KMS-11 (cell line): ENCODE results near the gene ZFP36L2.

Source experiments
- H2AFZ ChIP-seq: fragments of 200-600 bp; sonication (generic); 2 replicates; pipeline ENCODE4 v1.6.1; 2016; ENCODE audit warnings: antibody characterized with exemption, mixed run types, low read depth
- H3K27ac ChIP-seq: fragments of 200-600 bp; sonication (generic); 2 replicates; pipeline ENCODE4 v1.6.1; 2016; ENCODE audit warnings: mild to moderate bottlenecking, mixed run types
- H3K27me3 ChIP-seq: fragments of 200-600 bp; sonication (generic); 2 replicates; pipeline ENCODE4 v1.6.1; 2017; ENCODE audit warnings: mild to moderate bottlenecking, low read depth, mixed run types, moderate library complexity; ENCODE audit not compliant: insufficient read depth
- H3K36me3 ChIP-seq: fragments of 200-600 bp; sonication (generic); 2 replicates; pipeline ENCODE4 v1.6.1; 2017; ENCODE audit warnings: mild to moderate bottlenecking, mixed run types; ENCODE audit not compliant: insufficient read depth
- H3K4me1 ChIP-seq: fragments of 200-600 bp; sonication (generic); 2 replicates; pipeline ENCODE4 v1.6.1; 2016; ENCODE audit warnings: mild to moderate bottlenecking, low read depth, mixed run types; ENCODE audit not compliant: poor library complexity, severe bottlenecking
- H3K4me2 ChIP-seq: fragments of 200-600 bp; sonication (generic); 2 replicates; pipeline ENCODE4 v1.7.0; 2016; ENCODE audit warnings: mild to moderate bottlenecking, mixed run types
- H3K4me3 ChIP-seq: fragments of 200-600 bp; sonication (generic); IDR thresholded peaks from 2 replicates; pipeline ENCODE4 v1.6.1; 2017; ENCODE audit warnings: low read depth, low read length, mixed read lengths; ENCODE audit not compliant: insufficient read depth
- H3K79me2 ChIP-seq: fragments of 200-600 bp; sonication (generic); 2 replicates; pipeline ENCODE4 v1.6.1; 2016; ENCODE audit warnings: low read depth, mixed run types; ENCODE audit not compliant: insufficient read depth
- H3K9ac ChIP-seq: fragments of 200-600 bp; sonication (generic); 2 replicates; pipeline ENCODE4 v1.6.1; 2016; ENCODE audit warnings: mild to moderate bottlenecking, mixed run types
- H4K20me1 ChIP-seq: fragments of 200-600 bp; sonication (generic); 2 replicates; pipeline ENCODE4 v1.6.1; 2016; ENCODE audit warnings: mild to moderate bottlenecking, mixed run types; ENCODE audit not compliant: insufficient read depth
- CTCF ChIP-seq: fragments of 200-600 bp; sonication (generic); conservative IDR thresholded peaks from 2 replicates; pipeline ENCODE4 v1.6.1; 2017; ENCODE audit warnings: low read depth, mild to moderate bottlenecking, antibody characterized with exemption, low read length, moderate library complexity, mixed read lengths

Gene ZFP36L2

GRCh38 chr2:43258547-43259156, 32.2 kb upstream of the ZFP36L2 start:
- no peak for TF ChIP-seq CTCF

GRCh38 chr2:43255296-43255910, 29.0 kb upstream of the ZFP36L2 start:
- Histone ChIP-seq H3K27ac (no peak overlapping the region), H3K4me1 (peaks cover 14% of the 10 kb centered on the region), H3K36me3 (no peaks in the 10 kb centered on the region), H4K20me1 (no peaks in the 10 kb centered on the region), H3K27me3 (no peaks in the 10 kb centered on the region), H3K4me3 (no peak overlapping the region), H3K4me2 (no peak overlapping the region), H3K79me2 (no peaks in the 10 kb centered on the region), H2AFZ (no peak overlapping the region), H3K9ac (no peak overlapping the region)
- no peak for TF ChIP-seq CTCF

More at GRCh38 chr2:43258547-43259156, 32.2 kb upstream of the ZFP36L2 start:
- peaks cover 14% of the 10 kb centered on the region for H3K4me1 ChIP-seq
- H3K27me3 ChIP-seq, result no peaks in the 10 kb centered on the region
- H3K9ac ChIP-seq, result no peak overlapping the region
- no peaks in the 10 kb centered on the region for H4K20me1 ChIP-seq
- H2AFZ ChIP-seq, result no peak overlapping the region
- no peaks in the 10 kb centered on the region for H3K36me3 ChIP-seq
- no peaks in the 10 kb centered on the region for H3K79me2 ChIP-seq
- H3K27ac ChIP-seq, result no peak overlapping the region; the same call in 1 of the 2 replicates
- no peak overlapping the region for H3K4me3 ChIP-seq
- H3K4me2 ChIP-seq, result no peak overlapping the region; the same call in 1 of the 2 replicates

- Histone ChIP-seq H3K36me3 (no peaks in the 10 kb centered on the region), H3K27ac (no peak overlapping the region), H3K4me2 (no peak overlapping the region), H3K4me3 (no peak overlapping the region), H4K20me1 (no peaks in the 10 kb centered on the region), H3K9ac (no peak overlapping the region), H3K79me2 (no peaks in the 10 kb centered on the region), H3K27me3 (no peaks in the 10 kb centered on the region), H3K4me1 (peaks cover 10% of the 10 kb centered on the region), H2AFZ (no peak overlapping the region)
- no peak for TF ChIP-seq CTCF
Observed at GRCh38 chr2:43254331-43254730, 27.9 kb upstream of the ZFP36L2 start.

- H3K4me1 ChIP-seq, result no peaks in the 10 kb centered on the region
- no peak for TF ChIP-seq CTCF
- H3K79me2 ChIP-seq, result no peaks in the 10 kb centered on the region
- no peak overlapping the region for H3K27ac ChIP-seq
- H3K4me2 ChIP-seq, result no peak overlapping the region
- H4K20me1 ChIP-seq, result no peaks in the 10 kb centered on the region
- no peak overlapping the region for H3K9ac ChIP-seq
- H3K36me3 ChIP-seq, result no peaks in the 10 kb centered on the region
- H3K4me3 ChIP-seq, result no peak overlapping the region
- H3K27me3 ChIP-seq, result no peaks in the 10 kb centered on the region
- no peak overlapping the region for H2AFZ ChIP-seq
Observed at GRCh38 chr2:43251171-43251731, 24.8 kb upstream of the ZFP36L2 start.
